H9 (cell line): ENCODE measurements around the gene MAP2K2. TPM values are rescaled to one million over a fixed set of nuclear protein-coding genes. Genes with fewer than 3 reads are reported as not detected.

Experiments
- DNase-seq: peaks from one replicate; pipeline ENCODE4 v3.0.0-alpha.2; 2017
- H2AFZ ChIP-seq: one replicate; pipeline ENCODE4 v1.6.1; 2013; ENCODE audit warnings: mild to moderate bottlenecking, low read length, control low read depth, moderate library complexity
- H2AK5ac ChIP-seq: 2 replicates; pipeline ENCODE4 v1.6.1; 2013; ENCODE audit warnings: low read length, control low read depth, mixed read lengths; ENCODE audit not compliant: insufficient read length
- H2BK120ac ChIP-seq: one replicate; pipeline ENCODE4 v1.6.1; 2013; ENCODE audit warnings: low read depth, mild to moderate bottlenecking, low read length, control low read depth, inconsistent platforms; ENCODE audit not compliant: poor library complexity, severe bottlenecking
- H2BK12ac ChIP-seq: 2 replicates; pipeline ENCODE4 v1.6.1; 2013; ENCODE audit warnings: low read length, control low read depth, mixed read lengths, low read depth; ENCODE audit not compliant: insufficient read length
- H2BK15ac ChIP-seq: 2 replicates; pipeline ENCODE4 v1.6.1; 2013; ENCODE audit warnings: low read depth, low read length, control low read depth
- H2BK20ac ChIP-seq: one replicate; pipeline ENCODE4 v1.6.1; 2013; ENCODE audit warnings: low read depth, mild to moderate bottlenecking, low read length, control low read depth, inconsistent platforms; ENCODE audit not compliant: poor library complexity, severe bottlenecking
- H2BK5ac ChIP-seq: 2 replicates; pipeline ENCODE4 v1.6.1; 2013; ENCODE audit warnings: low read length, control low read depth, mixed read lengths; ENCODE audit not compliant: insufficient read length
- H3K14ac ChIP-seq: 2 replicates; pipeline ENCODE4 v1.6.1; 2013; ENCODE audit warnings: low read length, control low read depth; ENCODE audit not compliant: insufficient read depth
- H3K18ac ChIP-seq: 2 replicates; pipeline ENCODE4 v1.6.1; 2013; ENCODE audit warnings: low read depth, mild to moderate bottlenecking, mixed read lengths, low read length, control low read depth; ENCODE audit not compliant: insufficient read length
- H3K23ac ChIP-seq: 2 replicates; pipeline ENCODE4 v1.6.1; 2013; ENCODE audit warnings: low read length, control low read depth, mixed read lengths, low read depth; ENCODE audit not compliant: insufficient read length
- H3K23me2 ChIP-seq: 2 replicates; pipeline ENCODE4 v1.6.1; 2013; ENCODE audit warnings: low read depth, mild to moderate bottlenecking, mixed read lengths, low read length, control low read depth; ENCODE audit not compliant: insufficient read length, poor library complexity, severe bottlenecking
- H3K27ac ChIP-seq: 2 replicates; pipeline ENCODE4 v1.5.1; 2013; ENCODE audit warnings: low read length, control low read depth, mixed read lengths, low read depth; ENCODE audit not compliant: insufficient read length
- H3K27me3 ChIP-seq: 2 replicates; pipeline ENCODE4 v1.6.1; 2013; ENCODE audit warnings: low read length, control low read depth, inconsistent platforms; ENCODE audit not compliant: insufficient read depth
- H3K4ac ChIP-seq: 2 replicates; pipeline ENCODE4 v1.6.1; 2013; ENCODE audit warnings: low read depth, mild to moderate bottlenecking, control low read depth, inconsistent platforms, low read length, moderate library complexity
- H3K4me1 ChIP-seq: 2 replicates; pipeline ENCODE4 v1.6.1; 2013; ENCODE audit warnings: low read length, control low read depth, inconsistent platforms; ENCODE audit not compliant: insufficient read depth
- H3K4me2 ChIP-seq: 2 replicates; pipeline ENCODE4 v1.6.1; 2013; ENCODE audit warnings: low read length, control low read depth, mixed read lengths; ENCODE audit not compliant: insufficient read length, insufficient read depth
- H3K56ac ChIP-seq: 2 replicates; pipeline ENCODE4 v1.6.1; 2013; ENCODE audit warnings: low read depth, mild to moderate bottlenecking, mixed read lengths, low read length, control low read depth; ENCODE audit not compliant: insufficient read length
- H3K79me1 ChIP-seq: 2 replicates; pipeline ENCODE4 v1.6.1; 2013; ENCODE audit warnings: low read depth, mild to moderate bottlenecking, moderate library complexity, low read length, control low read depth, inconsistent platforms; ENCODE audit not compliant: insufficient read depth, poor library complexity, severe bottlenecking
- H3K79me2 ChIP-seq: 2 replicates; pipeline ENCODE4 v1.6.1; 2013; ENCODE audit warnings: low read length, control low read depth, inconsistent platforms; ENCODE audit not compliant: insufficient read depth
- H3K9ac ChIP-seq: 2 replicates; pipeline ENCODE4 v1.6.1; 2013; ENCODE audit warnings: low read length, control low read depth, mixed read lengths; ENCODE audit not compliant: insufficient read length; ENCODE audit errors: extremely low read depth
- H3K9me3 ChIP-seq: one replicate; pipeline ENCODE4 v1.6.1; 2013; ENCODE audit warnings: low read depth, low read length, inconsistent platforms; ENCODE audit not compliant: control insufficient read depth
- H3T11ph ChIP-seq: one replicate; pipeline ENCODE4 v1.6.1; 2013; ENCODE audit warnings: mild to moderate bottlenecking, low read length, control low read depth, inconsistent platforms
- H4K20me1 ChIP-seq: one replicate; pipeline ENCODE4 v1.6.1; 2013; ENCODE audit not compliant: control insufficient read depth, insufficient read length, insufficient read depth
- H4K5ac ChIP-seq: 2 replicates; pipeline ENCODE4 v1.6.1; 2013; ENCODE audit warnings: low read depth, mild to moderate bottlenecking, mixed read lengths, low read length, control low read depth; ENCODE audit not compliant: insufficient read length
- H4K8ac ChIP-seq: replicated peaks from 2 replicates; pipeline ENCODE4 v1.6.1; 2013; ENCODE audit warnings: low read length, control low read depth, mixed read lengths, low read depth; ENCODE audit not compliant: insufficient read length
- H4K91ac ChIP-seq: 2 replicates; pipeline ENCODE4 v1.6.1; 2013; ENCODE audit warnings: low read depth, mild to moderate bottlenecking, moderate library complexity, mixed read lengths, low read length, control low read depth; ENCODE audit not compliant: insufficient read length
- H3K27ac Mint-ChIP-seq, 3 experiments: 2 replicates in 2 of 3; 3 replicates in 1 of 3; pipeline ENCODE4 v1.8.0; 2020 to 2021; ENCODE audit warnings: mixed read lengths in 3 of 3, mild to moderate bottlenecking in 1 of 3, moderate library complexity in 1 of 3
- H3K27me3 Mint-ChIP-seq: 2 replicates; pipeline ENCODE4 v1.8.0; 2021; ENCODE audit warnings: low read depth, mild to moderate bottlenecking, moderate library complexity, mixed read lengths
- H3K36me3 Mint-ChIP-seq, 3 experiments: 2 replicates in 2 of 3; 3 replicates in 1 of 3; pipeline ENCODE4 v1.8.0; 2020 to 2021; ENCODE audit warnings: low read depth in 3 of 3, mixed read lengths in 3 of 3; ENCODE audit not compliant: insufficient read depth in 1 of 3
- H3K4me1 Mint-ChIP-seq, 2 experiments: 2 replicates each; pipeline ENCODE4 v1.8.0; 2020; ENCODE audit warnings: mixed read lengths in 2 of 2
- H3K4me3 Mint-ChIP-seq, 2 experiments: 2 replicates in 1 of 2; 3 replicates in 1 of 2; pipeline ENCODE4 v1.8.0; 2020 to 2021; ENCODE audit warnings: mild to moderate bottlenecking in 2 of 2, mixed read lengths in 2 of 2, moderate library complexity in 1 of 2
- H3K9me3 Mint-ChIP-seq, 2 experiments: 2 replicates in 1 of 2; 3 replicates in 1 of 2; pipeline ENCODE4 v1.8.0; 2020; ENCODE audit warnings: mild to moderate bottlenecking in 2 of 2, mixed read lengths in 2 of 2, moderate library complexity in 1 of 2
- WGBS: extraction: QIAGEN DNeasy Blood & Tissue Kit; methylation state at CpG from one replicate; pipeline ENCODE4 v1.1.7; 2013; ENCODE audit warnings: missing lambda C conversion rate, low lambda C conversion rate, mixed read lengths; ENCODE audit not compliant: insufficient read length; ENCODE audit errors: extremely low coverage; 5-methylcytosine and 5-hydroxymethylcytosine counted together
- total RNA-seq: library from RNA; stranded (reverse); gene quantifications from 2 replicates; pipeline ENCODE4 v1.2.1, GENCODE V29; 2021
- TF ChIP-seq, protein P1 (sequence below): fragments of 200-600 bp; sonication (generic); conservative IDR thresholded peaks from 3 replicates; pipeline ENCODE4 v1.8.0; 2021; ENCODE audit warnings: antibody characterized with exemption, mild to moderate bottlenecking

MAP2K2 gene
- total RNA-seq, 1 experiment from 2014 or later: 167 TPM

DNA sequence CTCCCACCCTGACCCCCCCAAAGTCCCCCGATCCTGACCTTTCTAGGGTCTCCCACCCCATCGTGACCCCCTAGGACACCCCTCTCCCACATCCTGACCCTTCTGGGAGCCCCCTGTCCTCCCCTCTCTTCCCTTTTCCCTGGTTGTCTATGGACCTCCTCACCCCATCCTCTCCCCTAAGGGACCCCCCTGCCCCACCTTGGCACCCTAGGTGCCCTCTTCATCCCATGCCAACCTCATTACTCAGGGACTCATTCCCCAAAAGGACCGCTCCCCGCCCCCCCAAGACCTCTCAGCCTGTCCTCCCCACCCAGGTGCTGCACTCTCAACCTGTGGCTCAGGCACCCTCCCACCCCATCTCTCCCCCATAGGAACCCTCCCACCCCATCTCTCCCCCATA is 2.1 kb downstream of the MAP2K2 start:
- H3K27me3 ChIP-seq: no peaks in the 10 kb centered on the region
- peaks cover 2% of the 10 kb centered on the region; the same call in 1 of the 2 replicates for H3K4me1 ChIP-seq
- H3K23ac ChIP-seq: no peak overlapping the region
- no peak overlapping the region for H3K18ac ChIP-seq
- H3K4ac ChIP-seq: no peak overlapping the region
- no peak overlapping the region for H3K9ac ChIP-seq
- no peak overlapping the region for H2BK5ac ChIP-seq
- no peak overlapping the region for H3K56ac ChIP-seq
- H4K8ac ChIP-seq: no peak overlapping the region
- no peak overlapping the region for H3K4me2 ChIP-seq
- H3K23me2 ChIP-seq: peaks cover 11% of the 10 kb centered on the region
- no peak overlapping the region for H2BK15ac ChIP-seq
- no peaks in the 10 kb centered on the region for H3K9me3 ChIP-seq
- H4K91ac ChIP-seq: no peak overlapping the region
- no peak overlapping the region for H2BK20ac ChIP-seq
- Mint-ChIP-seq H3K27ac (no peak overlapping the region), H3K4me3 (no peak overlapping the region), H3K4me1 (peaks cover 12 to 14% of the 10 kb centered on the region in 2 experiments), H3K36me3 (peaks cover 9 to 25% (median 22%) of the 10 kb centered on the region in 3 experiments; a peak in 6 of 7 replicates), H3K27me3 (no peaks in the 10 kb centered on the region; the same call in 1 of the 2 replicates), H3K9me3 (no peaks in the 10 kb centered on the region; a peak in 2 of 5 replicates)
- no CpG with 5 or more reads among the region's 4 CpGs for WGBS
- H4K20me1 ChIP-seq: no peaks in the 10 kb centered on the region
- no peak overlapping the region for H2BK120ac ChIP-seq
- no peak overlapping the region for H3T11ph ChIP-seq
- DNase-seq: no peak
- H2AK5ac ChIP-seq: no peak overlapping the region
- H3K79me1 ChIP-seq: peaks cover 7% of the 10 kb centered on the region
- H2BK12ac ChIP-seq: no peak overlapping the region
- TF ChIP-seq, protein P1, sequence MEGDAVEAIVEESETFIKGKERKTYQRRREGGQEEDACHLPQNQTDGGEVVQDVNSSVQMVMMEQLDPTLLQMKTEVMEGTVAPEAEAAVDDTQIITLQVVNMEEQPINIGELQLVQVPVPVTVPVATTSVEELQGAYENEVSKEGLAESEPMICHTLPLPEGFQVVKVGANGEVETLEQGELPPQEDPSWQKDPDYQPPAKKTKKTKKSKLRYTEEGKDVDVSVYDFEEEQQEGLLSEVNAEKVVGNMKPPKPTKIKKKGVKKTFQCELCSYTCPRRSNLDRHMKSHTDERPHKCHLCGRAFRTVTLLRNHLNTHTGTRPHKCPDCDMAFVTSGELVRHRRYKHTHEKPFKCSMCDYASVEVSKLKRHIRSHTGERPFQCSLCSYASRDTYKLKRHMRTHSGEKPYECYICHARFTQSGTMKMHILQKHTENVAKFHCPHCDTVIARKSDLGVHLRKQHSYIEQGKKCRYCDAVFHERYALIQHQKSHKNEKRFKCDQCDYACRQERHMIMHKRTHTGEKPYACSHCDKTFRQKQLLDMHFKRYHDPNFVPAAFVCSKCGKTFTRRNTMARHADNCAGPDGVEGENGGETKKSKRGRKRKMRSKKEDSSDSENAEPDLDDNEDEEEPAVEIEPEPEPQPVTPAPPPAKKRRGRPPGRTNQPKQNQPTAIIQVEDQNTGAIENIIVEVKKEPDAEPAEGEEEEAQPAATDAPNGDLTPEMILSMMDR: no peak
- no peak overlapping the region for H2AFZ ChIP-seq
- H3K27ac ChIP-seq: no peak overlapping the region
- no peak overlapping the region for H4K5ac ChIP-seq
- H3K79me2 ChIP-seq: peaks cover 11% of the 10 kb centered on the region; the same call in 1 of the 2 replicates
- no peak overlapping the region for H3K14ac ChIP-seq
